Measurements from ENCODE around the gene SMIM45.

Gene SMIM45

GRCh38 chr22:41912338-41913039 is 39.5 kb upstream of the SMIM45 start:
- no peak for DNase-seq (ENCODE audit: extremely low spot score)
- POLR2A ChIA-PET, result interaction anchor here (0.6 to 0.9 kb wide), 4 partner anchors 14 to 1214 kb away, joined by 3 to 6 read pairs (median 3); partner anchors contain the start of gene TNFRSF13C
- CTCF ChIA-PET, result interaction anchor here (0.8 to 7.4 kb wide), 4 partner anchors 13 to 215 kb away, joined by 3 to 46 read pairs (median 8); partner anchors contain the start of gene TNFRSF13C
- no peak for TF ChIP-seq CTCF (IDR thresholded peaks at IDR 0.05; ENCODE audit: control extremely low read depth, extremely low read depth, low read depth, missing control alignments)

- DNase-seq (ENCODE audit: extremely low spot score), result no peak
- CTCF ChIA-PET, result interaction anchor here (0.8 to 7.4 kb wide), 3 partner anchors 12 to 216 kb away, joined by 4 to 46 read pairs (median 11); partner anchors contain the start of gene TNFRSF13C
- POLR2A ChIA-PET, result interaction anchor here (0.6 to 0.9 kb wide), 4 partner anchors 22 to 1213 kb away, joined by 3 to 6 read pairs (median 4); no protein-coding TSS in a partner anchor
- no peak for TF ChIP-seq CTCF (IDR thresholded peaks at IDR 0.05; ENCODE audit: control extremely low read depth, extremely low read depth, low read depth, missing control alignments)
These were observed 38.8 kb upstream of the SMIM45 start for GRCh38 chr22:41913040-41913719.

- ChIA-PET POLR2A (interaction anchor here (1.1 to 3.7 kb wide), 2 partner anchors 11 to 52 kb away, joined by 4 to 14 read pairs; no protein-coding TSS in a partner anchor), CTCF (interaction anchor here (1.2 to 7.4 kb wide), 3 partner anchors 11 to 27 kb away, joined by 4 to 46 read pairs (median 11); partner anchors contain the start of gene TNFRSF13C)
- TF ChIP-seq CTCF (IDR thresholded peaks at IDR 0.05; ENCODE audit: control extremely low read depth, extremely low read depth, low read depth, missing control alignments), result peak; percentile 12
- DNase-seq (ENCODE audit: extremely low spot score), result no peak
These were observed 38.0 kb upstream of the SMIM45 start for GRCh38 chr22:41913842-41914534.

GRCh38 chr22:41914611-41915034 is 37.3 kb upstream of the SMIM45 start:
- TF ChIP-seq CTCF (IDR thresholded peaks at IDR 0.05; ENCODE audit: control extremely low read depth, extremely low read depth, low read depth, missing control alignments), result no peak
- POLR2A ChIA-PET, result interaction anchor here (0.7 to 3.7 kb wide), 3 partner anchors 10 to 52 kb away, joined by 3 to 14 read pairs (median 4); no protein-coding TSS in a partner anchor
- no peak for DNase-seq (ENCODE audit: extremely low spot score)
- CTCF ChIA-PET, result interaction anchor here (1.2 to 7.4 kb wide), 2 partner anchors 10 to 26 kb away, joined by 4 to 46 read pairs; partner anchors contain the start of gene TNFRSF13C

GRCh38 chr22:41915035-41915785 is 36.7 kb upstream of the SMIM45 start, which contains the start of gene SHISA8:
SHISA8 (minus strand) TSS chr22:41915074; CDS start chr22:41914667, 407 bp downstream.
- ChIA-PET CTCF (interaction anchor here (1.2 to 7.4 kb wide), 4 partner anchors 10 to 218 kb away, joined by 3 to 46 read pairs (median 4); partner anchors contain the start of gene TNFRSF13C), POLR2A (interaction anchor here (0.7 to 3.7 kb wide), 3 partner anchors 10 to 53 kb away, joined by 3 to 14 read pairs (median 4); no protein-coding TSS in a partner anchor)
- no peak for TF ChIP-seq CTCF (IDR thresholded peaks at IDR 0.05; ENCODE audit: control extremely low read depth, extremely low read depth, low read depth, missing control alignments)
- peak; percentile 77 for DNase-seq (ENCODE audit: extremely low spot score)
